Left renal pelvis (tissue), 4 donors: Measurements from ENCODE around the gene GRM4. TPM values are rescaled to one million over a fixed set of nuclear protein-coding genes. Genes with fewer than 3 reads are reported as not detected.
"Not testable (repeated sequence)": the region's sequence is repeated elsewhere in the genome, so short reads cannot be mapped to it uniquely, and the experiment has no call there.

ENCODE experiments used
- DNase-seq, 4 donors: peaks; one replicate each; pipeline ENCODE4 v3.0.0-alpha.2; 2013; ENCODE audit warnings: low read depth in 4 of 4, low spot score in 3 of 4
- polyA plus RNA-seq, 4 donors: library from polyadenylated mRNA; unstranded; fragments of 120-200 nt; gene quantifications; one replicate each; pipeline ENCODE4 v1.2.1, GENCODE V29; 2013; ENCODE audit not compliant: insufficient read length in 4 of 4

Gene GRM4
- polyA plus RNA-seq, 4 donors: 0.47 to 0.61 (median 0.50) TPM

GRCh38 chr6:34029489-34030280 lies 116.2 kb downstream of the GRM4 start:
- no peak for DNase-seq

- no peak for DNase-seq
These were observed 117.1 kb downstream of the GRM4 start for GRCh38 chr6:34028691-34029360.

GRCh38 chr6:34027939-34028441 lies 117.9 kb downstream of the GRM4 start:
- DNase-seq: no peak

GRCh38 chr6:34027445-34027936 lies 118.4 kb downstream of the GRM4 start:
- DNase-seq: no peak

- DNase-seq: no peak
These were observed 120.0 kb downstream of the GRM4 start for GRCh38 chr6:34025861-34026260.

GRCh38 chr6:34025112-34025807 lies 120.6 kb downstream of the GRM4 start:
- no peak for DNase-seq

- DNase-seq: no peak
These were observed 123.0 kb downstream of the GRM4 start for GRCh38 chr6:34022873-34023255.

- no peak for DNase-seq
These were observed 123.5 kb downstream of the GRM4 start for GRCh38 chr6:34022250-34022872.

GRCh38 chr6:34021554-34022190 lies 124.2 kb downstream of the GRM4 start:
- DNase-seq: no peak

- no peak for DNase-seq
These were observed 124.9 kb downstream of the GRM4 start for GRCh38 chr6:34020807-34021553.

- no peak for DNase-seq
These were observed 125.6 kb downstream of the GRM4 start for GRCh38 chr6:34020278-34020677.

GRCh38 chr6:34018961-34019606 lies 126.8 kb downstream of the GRM4 start:
- no peak for DNase-seq

- DNase-seq: no peak
These were observed 127.9 kb downstream of the GRM4 start for GRCh38 chr6:34018026-34018425.

- DNase-seq: no peak
These were observed 128.6 kb downstream of the GRM4 start for GRCh38 chr6:34017106-34017805.

GRCh38 chr6:34016573-34016972 lies 129.3 kb downstream of the GRM4 start:
- not testable (repeated sequence) for DNase-seq

GRCh38 chr6:34015586-34015985 lies 130.3 kb downstream of the GRM4 start:
- no peak for DNase-seq

- no peak for DNase-seq
These were observed 134.6 kb downstream of the GRM4 start for GRCh38 chr6:34011264-34011663.

GRCh38 chr6:34005901-34006531 lies 139.9 kb downstream of the GRM4 start:
- no peak for DNase-seq
